GM12878 (cell line): ENCODE results near the gene NUDT3. TPM values are rescaled to one million over a fixed set of nuclear protein-coding genes. Genes with fewer than 3 reads are reported as not detected.

Experiments used
- ATAC-seq: fragments of 200-7000 bp; cut with Tn5 transposase; 3 replicates; pipeline ENCODE4 v1.9.1; 2020; ENCODE audit warnings: mild to moderate bottlenecking, moderate library complexity
- BruUV-seq: library from RNA; stranded (reverse); fragments of 400-500 nt; replicated peaks from 2 replicates; lab custom pipeline; 2021; lab: Mats Ljungman, UMichigan
- CTCF ChIA-PET: fragments of 300-600 bp; sonication (Branson Sonifier 250); formaldehyde crosslinking; extraction: SDS; loops from one replicate; lab custom pipeline; 2021; ENCODE audit warnings: inconsistent platforms; lab: Yijun Ruan, JAX
- POLR2A ChIA-PET: fragments of 350-600 bp; formaldehyde crosslinking; extraction: SDS; loops from one replicate; lab custom pipeline; 2021; ENCODE audit warnings: inconsistent platforms; lab: Charles Lee
- RAD21 ChIA-PET: fragments of 300-600 bp; sonication (Branson Sonifier 250); formaldehyde crosslinking; loops from one replicate; lab custom pipeline; 2023; ENCODE audit warnings: antibody characterized with exemption; ENCODE audit not compliant: unreplicated experiment; lab: Charles Lee
- SMC1A ChIA-PET: fragments of 300-600 bp; sonication (Branson Sonifier 250); formaldehyde crosslinking; loops from one replicate; lab custom pipeline; 2023; ENCODE audit not compliant: unreplicated experiment, uncharacterized antibody; lab: Charles Lee
- DNase-seq: peaks from one replicate; pipeline ENCODE4 v3.0.0-alpha.2; 2011; ENCODE audit warnings: low read depth, low spot score
- FAIRE-seq: peaks from 3 replicates; lab custom pipeline; 2011; peaks lifted over from hg19 to GRCh38; lab: Jason Lieb, UNC
- H2AFZ ChIP-seq: 2 replicates; pipeline ENCODE4 v1.6.0; 2011; ENCODE audit warnings: low read depth, low read length, control low read depth; ENCODE audit not compliant: control insufficient read depth
- H3K27ac ChIP-seq: 2 replicates; pipeline ENCODE4 v1.5.1; 2011; ENCODE audit warnings: control low read depth; ENCODE audit not compliant: control insufficient read depth, insufficient read depth
- H3K27me3 ChIP-seq, 2 experiments: replicated peaks in 1 of 2; 2 replicates each; pipeline versions ENCODE4 v1.6.0 to v1.6.1; 2011; ENCODE audit warnings: low read length in 1 of 2; ENCODE audit not compliant: control insufficient read depth in 2 of 2, insufficient read depth in 2 of 2
- H3K36me3 ChIP-seq, 2 experiments: 2 replicates each; pipeline ENCODE4 v1.5.1; 2011; ENCODE audit warnings: low read length in 1 of 2; ENCODE audit not compliant: control insufficient read depth in 2 of 2, insufficient read depth in 2 of 2
- H3K4me1 ChIP-seq: 2 replicates; pipeline ENCODE4 v1.6.1; 2011; ENCODE audit warnings: mild to moderate bottlenecking, low read length, moderate library complexity, mixed read lengths; ENCODE audit not compliant: control insufficient read depth, insufficient read depth
- H3K4me2 ChIP-seq: 2 replicates; pipeline ENCODE4 v1.6.0; 2011; ENCODE audit warnings: control low read depth; ENCODE audit not compliant: control insufficient read depth, insufficient read depth
- H3K4me3 ChIP-seq: fragments of 200-600 bp; sonication (generic); 2 replicates; pipeline ENCODE4 v1.5.1; 2016
- H3K79me2 ChIP-seq: 2 replicates; pipeline ENCODE4 v1.6.0; 2011; ENCODE audit warnings: low read length; ENCODE audit not compliant: control insufficient read depth, insufficient read depth
- H3K9ac ChIP-seq: 2 replicates; pipeline ENCODE4 v1.8.0; 2011; ENCODE audit warnings: low read length, control low read depth, mixed read lengths; ENCODE audit not compliant: control insufficient read depth, insufficient read depth
- H3K9me3 ChIP-seq: replicated peaks from 3 replicates; pipeline ENCODE4 v1.5.1; 2011; ENCODE audit warnings: mild to moderate bottlenecking, low read length; ENCODE audit not compliant: control insufficient read depth, insufficient read depth
- H4K20me1 ChIP-seq: 2 replicates; pipeline ENCODE4 v1.6.0; 2011; ENCODE audit not compliant: control insufficient read depth, insufficient read depth
- BACH1 ChIP-seq: fragments of 450-650 bp; IDR thresholded peaks from 2 replicates; pipeline ENCODE4 v1.6.1; 2017; ENCODE audit warnings: mild to moderate bottlenecking, borderline replicate concordance
- CUX1 ChIP-seq: IDR thresholded peaks from 2 replicates; pipeline ENCODE4 v1.6.1; 2012; ENCODE audit warnings: improper control_type of control experiment, low read depth, low read length; ENCODE audit not compliant: insufficient replicate concordance
- E4F1 ChIP-seq: fragments of 450-650 bp; IDR thresholded peaks from 2 replicates; pipeline ENCODE4 v1.6.1; 2018; ENCODE audit warnings: borderline replicate concordance, mild to moderate bottlenecking; ENCODE audit not compliant: partially characterized antibody
- IRF4 ChIP-seq: IDR thresholded peaks from 2 replicates; pipeline ENCODE4 v1.6.1; 2011; ENCODE audit warnings: low read depth, low read length
- KAT2A ChIP-seq: conservative IDR thresholded peaks from 2 replicates; pipeline ENCODE4 v1.6.1; 2011; ENCODE audit warnings: low read depth, low read length; ENCODE audit not compliant: control insufficient read depth
- MAX ChIP-seq: IDR thresholded peaks from 2 replicates; pipeline ENCODE4 v1.6.1; 2012; ENCODE audit warnings: low read depth, low read length, improper control_type of control experiment
- MTA3 ChIP-seq: IDR thresholded peaks from 2 replicates; pipeline ENCODE4 v1.6.1; 2012; ENCODE audit warnings: low read length, inconsistent platforms, borderline replicate concordance
- NR2F1 ChIP-seq: fragments of 450-650 bp; conservative IDR thresholded peaks from 2 replicates; pipeline ENCODE4 v1.6.1; 2017; ENCODE audit warnings: mild to moderate bottlenecking
- PAX5 ChIP-seq: IDR thresholded peaks from 2 replicates; pipeline ENCODE4 v1.6.1; 2011; ENCODE audit warnings: low read depth, low read length, borderline replicate concordance
- POU2F2 ChIP-seq: IDR thresholded peaks from 3 replicates; pipeline ENCODE4 v1.6.1; 2011; ENCODE audit warnings: low read depth, mild to moderate bottlenecking, low read length, borderline replicate concordance
- RELA ChIP-seq: fragments of 450-650 bp; IDR thresholded peaks from 2 replicates; pipeline ENCODE4 v1.8.0; 2014; ENCODE audit warnings: borderline replicate concordance; ENCODE audit not compliant: partially characterized antibody
- RUNX3 ChIP-seq: IDR thresholded peaks from 2 replicates; pipeline ENCODE4 v1.6.1; 2012; ENCODE audit warnings: low read length, inconsistent platforms
- WGBS: methylation state at CpG from one replicate; pipeline ENCODE4 v1.1.6; 2016; ENCODE audit warnings: low lambda C conversion rate; ENCODE audit not compliant: insufficient replicate concordance, insufficient coverage; ENCODE audit errors: missing lambda C conversion rate; 5-methylcytosine and 5-hydroxymethylcytosine counted together
- in situ Hi-C: fragments of 300-500 bp; cut with MboI; formaldehyde crosslinking; loops from 9 replicates; pipeline ENCODE4 v1.14.3; 2018; ENCODE audit warnings: mixed read lengths
- intact Hi-C: fragments of 100-400 bp; cut with micrococcal nuclease; formaldehyde crosslinking; loops from one replicate; pipeline ENCODE4 v1.14.2; 2022; ENCODE audit not compliant: unreplicated experiment
- polyA plus RNA-seq, 11 experiments: library from polyadenylated mRNA; depleted of rRNA in 4 of 11; unstranded in 6 of 11; stranded (reverse) in 5 of 11; fragments of >200 nt; fragmentation: Nextera tagmentation in 4 of 11; fragmentation: Illumina TruSeq in 1 of 11; extraction: Ambion mirVana in 4 of 11; extraction: Trizol in 1 of 11; gene quantifications; 1 replicate in 1 of 11; 2 replicates in 10 of 11; pipeline versions ENCODE4 v1.2.1 to v1.2.3, GENCODE V29; 2011 to 2016; ENCODE audit warnings: inconsistent platforms in 2 of 11, missing spikeins in 2 of 11, low read depth in 1 of 11
- total RNA-seq, 4 experiments: library from RNA; depleted of rRNA in 3 of 4; stranded (reverse); fragments of >200 nt in 3 of 4; fragmentation: Illumina TruSeq in 1 of 4; extraction: Trizol in 1 of 4; gene quantifications; 2 replicates each; pipeline versions ENCODE4 v1.2.1 to v1.2.3, GENCODE V29; 2013 to 2021

The NUDT3 gene
- total and polyA plus RNA-seq, 10 of the 15 experiments (the other 5 are each of a cell fraction or from before 2014, with no cell fraction given): 2.4 to 32.3 (median 25.5) TPM

- no peak for TF ChIP-seq E4F1
- TF ChIP-seq IRF4: no peak
Measured at GRCh38 chr6:34305497-34305896, 87.0 kb downstream of the NUDT3 start (continued).

- WGBS: 100% methylated on average over 2 of the region's 3 CpGs
- ChIA-PET CTCF (no interaction called here), POLR2A (interaction anchor here (0.7 kb wide), 1 partner anchor 158 kb away, joined by 3 read pairs; no protein-coding TSS in a partner anchor), SMC1A (interaction anchor here (1.3 kb wide), 1 partner anchor 110 kb away, joined by 5 read pairs; no protein-coding TSS in a partner anchor), RAD21 (no interaction called here)
- no peak overlapping the region for H3K9ac ChIP-seq
- ATAC-seq: no peak
- in situ Hi-C loops: no loop called here
- no peak overlapping the region for H2AFZ ChIP-seq
- no peaks in the 10 kb centered on the region for H3K9me3 ChIP-seq
- H3K27me3 ChIP-seq: no peaks in the 10 kb centered on the region
- BruUV-seq: no TSS peak
- no peak for DNase-seq
- H4K20me1 ChIP-seq: no peaks in the 10 kb centered on the region
- peaks cover 10% of the 10 kb centered on the region for H3K79me2 ChIP-seq
- H3K4me1 ChIP-seq: peaks cover 24% of the 10 kb centered on the region
- H3K27ac ChIP-seq: no peak overlapping the region
- FAIRE-seq: no peak
- no peak overlapping the region for H3K4me2 ChIP-seq
- no peak overlapping the region for H3K4me3 ChIP-seq
- no peaks in the 10 kb centered on the region; a peak in 1 of 4 replicates for H3K36me3 ChIP-seq
- intact Hi-C loops: no loop called here
- TF ChIP-seq MTA3 (no peak), POU2F2 (no peak), RUNX3 (no peak), MAX (no peak), RELA (no peak), BACH1 (no peak), NR2F1 (no peak), PAX5 (no peak), KAT2A (no peak), CUX1 (no peak)
Measured at GRCh38 chr6:34304164-34304563, 88.3 kb downstream of the NUDT3 start.
